ENCODE data around the gene PXDN. TPM values are rescaled to one million over a fixed set of nuclear protein-coding genes. Genes with fewer than 3 reads are reported as not detected.

Gene PXDN
- total RNA-seq, 1 donor from 2014 or later, result 459 TPM

GRCh38 chr2:1791685-1792435 lies 47.5 kb upstream of the PXDN start:
- Mint-ChIP-seq H3K36me3 (ENCODE audit: unreplicated experiment) (no peaks in the 10 kb centered on the region), H3K27me3 (ENCODE audit: unreplicated experiment) (peaks cover 17% of the 10 kb centered on the region), H3K4me1 (ENCODE audit: unreplicated experiment) (no peaks in the 10 kb centered on the region), H3K9me3 (ENCODE audit: unreplicated experiment) (no peaks in the 10 kb centered on the region), H3K4me3 (ENCODE audit: unreplicated experiment) (no peak overlapping the region), H3K27ac (ENCODE audit: unreplicated experiment) (no peak overlapping the region)
- DNase-seq (ENCODE audit: extremely low spot score, unreplicated experiment), result no peak
- no peak for TF ChIP-seq CTCF (IDR thresholded peaks at IDR 0.05)

GRCh38 chr2:1791006-1791605 lies 46.8 kb upstream of the PXDN start:
- H3K4me3 Mint-ChIP-seq (ENCODE audit: unreplicated experiment), result no peak overlapping the region
- no peak for DNase-seq (ENCODE audit: extremely low spot score, unreplicated experiment)

GRCh38 chr2:1790473-1790872 lies 46.2 kb upstream of the PXDN start:
- Mint-ChIP-seq H3K9me3 (ENCODE audit: unreplicated experiment) (no peaks in the 10 kb centered on the region), H3K36me3 (ENCODE audit: unreplicated experiment) (no peaks in the 10 kb centered on the region), H3K4me1 (ENCODE audit: unreplicated experiment) (no peaks in the 10 kb centered on the region), H3K4me3 (ENCODE audit: unreplicated experiment) (no peak overlapping the region), H3K27ac (ENCODE audit: unreplicated experiment) (no peak overlapping the region), H3K27me3 (ENCODE audit: unreplicated experiment) (peaks cover 17% of the 10 kb centered on the region)
- TF ChIP-seq CTCF (IDR thresholded peaks at IDR 0.05), result no peak
- DNase-seq (ENCODE audit: extremely low spot score, unreplicated experiment), result no peak

More at GRCh38 chr2:1791006-1791605, 46.8 kb upstream of the PXDN start:
- TF ChIP-seq CTCF (IDR thresholded peaks at IDR 0.05), result no peak
- H3K36me3 Mint-ChIP-seq (ENCODE audit: unreplicated experiment), result no peaks in the 10 kb centered on the region
- no peaks in the 10 kb centered on the region for H3K4me1 Mint-ChIP-seq (ENCODE audit: unreplicated experiment)
- H3K27me3 Mint-ChIP-seq (ENCODE audit: unreplicated experiment), result peaks cover 17% of the 10 kb centered on the region
- no peaks in the 10 kb centered on the region for H3K9me3 Mint-ChIP-seq (ENCODE audit: unreplicated experiment)
- H3K27ac Mint-ChIP-seq (ENCODE audit: unreplicated experiment), result no peak overlapping the region

- DNase-seq (ENCODE audit: extremely low spot score, unreplicated experiment), result no peak
- Mint-ChIP-seq H3K4me3 (ENCODE audit: unreplicated experiment) (no peak overlapping the region), H3K27ac (ENCODE audit: unreplicated experiment) (no peak overlapping the region), H3K27me3 (ENCODE audit: unreplicated experiment) (peaks cover 17% of the 10 kb centered on the region), H3K4me1 (ENCODE audit: unreplicated experiment) (no peaks in the 10 kb centered on the region), H3K9me3 (ENCODE audit: unreplicated experiment) (no peaks in the 10 kb centered on the region), H3K36me3 (ENCODE audit: unreplicated experiment) (no peaks in the 10 kb centered on the region)
- no peak for TF ChIP-seq CTCF (IDR thresholded peaks at IDR 0.05)
Observed at GRCh38 chr2:1789610-1790009, 45.3 kb upstream of the PXDN start.

- Mint-ChIP-seq H3K27ac (ENCODE audit: unreplicated experiment) (no peak overlapping the region), H3K36me3 (ENCODE audit: unreplicated experiment) (no peaks in the 10 kb centered on the region), H3K4me3 (ENCODE audit: unreplicated experiment) (no peak overlapping the region), H3K4me1 (ENCODE audit: unreplicated experiment) (no peaks in the 10 kb centered on the region), H3K27me3 (ENCODE audit: unreplicated experiment) (peaks cover 17% of the 10 kb centered on the region), H3K9me3 (ENCODE audit: unreplicated experiment) (no peaks in the 10 kb centered on the region)
- TF ChIP-seq CTCF (IDR thresholded peaks at IDR 0.05), result no peak
- DNase-seq (ENCODE audit: extremely low spot score, unreplicated experiment), result no peak
Observed at GRCh38 chr2:1788478-1788959, 44.2 kb upstream of the PXDN start.

Measured in osteocyte (in vitro differentiated cells).